A549 treated with GW870086 at 1 μM for 4 hours (cell line): ENCODE data around the gene LSM10. TPM values are rescaled to one million over a fixed set of nuclear protein-coding genes. Genes with fewer than 3 reads are reported as not detected.

Source experiments
- total RNA-seq: library from RNA; stranded (reverse); fragments of 200-300 nt; extraction: Qiagen RNA extraction; gene quantifications from 5 replicates; pipeline ENCODE4 v1.2.3, GENCODE V29; 2022; ENCODE audit warnings: low read depth

Gene LSM10
- total RNA-seq, result 43.6 to 48.8 TPM (median 47.1 TPM) in 5 replicates

GRCh38 chr1:36397378-36398230 lies at the start of gene LSM10:
LSM10 (minus strand) TSS chr1:36397908; CDS start chr1:36394129, 3,779 bp downstream.

GRCh38 chr1:36385410-36386264 lies 12.1 kb downstream of the LSM10 start, which contains the start of gene STK40:
STK40 (minus strand) TSS chr1:36385924; CDS start chr1:36361332, 24,592 bp downstream.

Other genes with a start within 250 kb of the LSM10 start
- gene TRAPPC3, start 248.4 kb downstream of the LSM10 start, total RNA-seq, result 73.8 to 83.7 TPM (median 78.8 TPM) in 5 replicates
- 176 to 195 TPM (median 184 TPM) in 5 replicates for gene MAP7D1, start 241.7 kb downstream of the LSM10 start, total RNA-seq
- 58.1 to 70.9 TPM (median 67.3 TPM) in 5 replicates for gene THRAP3, start 173.5 kb downstream of the LSM10 start, total RNA-seq
- gene SH3D21, start 91.5 kb downstream of the LSM10 start, total RNA-seq, result 2.0 to 3.2 TPM (median 2.3 TPM) in 5 replicates
- 11.7 to 24.8 TPM (median 22.8 TPM) in 5 replicates for gene EVA1B, start 74.3 kb downstream of the LSM10 start, total RNA-seq
- gene STK40, start 12.0 kb downstream of the LSM10 start, total RNA-seq, result 9.3 to 11.8 TPM (median 10.8 TPM) in 5 replicates
- 6.1 to 7.0 TPM (median 6.6 TPM) in 5 replicates for gene OSCP1, start 52.5 kb upstream of the LSM10 start, total RNA-seq
- 75.1 to 92.6 TPM (median 87.1 TPM) in 5 replicates for gene MRPS15, start 66.5 kb upstream of the LSM10 start, total RNA-seq
- gene CSF3R, start 85.0 kb upstream of the LSM10 start, total RNA-seq, result not detected in 5 replicates